ENCODE data around the gene MC2R. TPM values are rescaled to one million over a fixed set of nuclear protein-coding genes. Genes with fewer than 3 reads are reported as not detected.

Gene MC2R
- total and polyA plus RNA-seq, 7 donors: 0.48 TPM; not detected in 6

DNA sequence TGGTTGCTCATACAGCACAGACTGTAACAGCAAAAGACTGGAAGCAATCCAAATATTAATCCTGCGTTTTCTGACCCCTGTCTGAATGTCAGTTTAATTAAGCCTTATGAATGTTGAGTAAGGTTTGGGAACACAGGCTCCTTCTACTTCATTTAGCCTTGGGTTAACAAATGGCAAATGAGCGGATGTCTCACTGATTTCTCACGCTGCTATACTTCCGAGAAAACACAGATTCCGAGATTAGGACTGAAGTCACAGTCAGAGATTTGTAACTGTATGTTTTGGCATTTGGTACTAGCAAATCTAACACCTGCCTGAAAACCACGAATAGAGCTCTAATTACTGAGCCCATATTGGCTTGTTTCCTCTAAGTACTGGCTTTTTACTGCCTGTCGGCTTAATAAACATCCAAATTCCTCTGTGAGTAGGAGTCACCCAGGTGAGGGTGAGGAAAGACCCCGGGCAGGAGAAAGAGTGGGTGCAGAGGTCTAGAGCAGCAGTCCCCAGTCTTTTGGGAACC, 80.8 kb downstream of the MC2R start:
- TF ChIP-seq, protein P1, sequence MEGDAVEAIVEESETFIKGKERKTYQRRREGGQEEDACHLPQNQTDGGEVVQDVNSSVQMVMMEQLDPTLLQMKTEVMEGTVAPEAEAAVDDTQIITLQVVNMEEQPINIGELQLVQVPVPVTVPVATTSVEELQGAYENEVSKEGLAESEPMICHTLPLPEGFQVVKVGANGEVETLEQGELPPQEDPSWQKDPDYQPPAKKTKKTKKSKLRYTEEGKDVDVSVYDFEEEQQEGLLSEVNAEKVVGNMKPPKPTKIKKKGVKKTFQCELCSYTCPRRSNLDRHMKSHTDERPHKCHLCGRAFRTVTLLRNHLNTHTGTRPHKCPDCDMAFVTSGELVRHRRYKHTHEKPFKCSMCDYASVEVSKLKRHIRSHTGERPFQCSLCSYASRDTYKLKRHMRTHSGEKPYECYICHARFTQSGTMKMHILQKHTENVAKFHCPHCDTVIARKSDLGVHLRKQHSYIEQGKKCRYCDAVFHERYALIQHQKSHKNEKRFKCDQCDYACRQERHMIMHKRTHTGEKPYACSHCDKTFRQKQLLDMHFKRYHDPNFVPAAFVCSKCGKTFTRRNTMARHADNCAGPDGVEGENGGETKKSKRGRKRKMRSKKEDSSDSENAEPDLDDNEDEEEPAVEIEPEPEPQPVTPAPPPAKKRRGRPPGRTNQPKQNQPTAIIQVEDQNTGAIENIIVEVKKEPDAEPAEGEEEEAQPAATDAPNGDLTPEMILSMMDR (IDR thresholded peaks at IDR 0.05): no peak
- no peaks in the 10 kb centered on the region for H3K4me1 ChIP-seq
- intact Hi-C loops (cut with DNase I): no loop called here
- peaks cover 0 to 12% (median 0%) of the 10 kb centered on the region in 3 donors for H3K27me3 ChIP-seq (ENCODE audit: insufficient read depth in 3 of 3, low read length in 2 of 3)
- no peak overlapping the region for H3K27ac ChIP-seq
- DNase-seq (no peak), ATAC-seq (no peak)
- no peaks in the 10 kb centered on the region for H3K36me3 ChIP-seq (ENCODE audit: insufficient read depth in 1 of 2, low read depth in 1 of 2)
- H3K4me3 ChIP-seq: no peak overlapping the region
- no peaks in the 10 kb centered on the region for H3K9me3 ChIP-seq
- WGBS, 3 donors: 16 to 25% (median 18%) methylated on average over 8 of the region's 8 CpGs

Other genes with a start within 250 kb of the MC2R start
- gene FAM210A, start 189.0 kb downstream of the MC2R start, total RNA-seq: 10 to 100 TPM; 24.7 to 43.1 (median 26.9) TPM
- gene FAM210A, start 189.0 kb downstream of the MC2R start, polyA plus RNA-seq: 10 to 100 TPM; 11.4 to 45.8 (median 31.4) TPM
- gene RNMT, start 188.9 kb downstream of the MC2R start, total RNA-seq: 10 to 100 TPM; 19.2 to 29.2 (median 25.7) TPM
- gene RNMT, start 188.9 kb downstream of the MC2R start, polyA plus RNA-seq: 10 to 100 TPM; 15.0 to 22.1 (median 20.6) TPM
- gene MC5R, start 91.4 kb downstream of the MC2R start, total RNA-seq: not detected
- not detected for gene MC5R, start 91.4 kb downstream of the MC2R start, polyA plus RNA-seq
- gene ZNF519, start 216.9 kb upstream of the MC2R start, total RNA-seq: 1 to 10 TPM in 3 of 4 donors, under 1 TPM in 1; 0.47 to 3.2 (median 1.2) TPM
- 1 to 10 TPM in 2 of 3 donors, under 1 TPM in 1; 0.25 to 2.6 (median 1.1) TPM for gene ZNF519, start 216.9 kb upstream of the MC2R start, polyA plus RNA-seq